Measurements from ENCODE around the gene LRMDA. TPM values are rescaled to one million over a fixed set of nuclear protein-coding genes. Genes with fewer than 3 reads are reported as not detected.

The LRMDA gene
- total and polyA plus RNA-seq, 10 of the 15 experiments (the other 5 are each of a cell fraction or from before 2014, with no cell fraction given): 0.07 to 0.54 (median 0.29) TPM; not detected in 4

- TF ChIP-seq ZBTB4 (CRISPR knock-in tag; IDR thresholded peaks at IDR 0.05): no peak
- no peak for TF ChIP-seq FOXK2 (IDR thresholded peaks at IDR 0.05)
- TF ChIP-seq SMAD5 (IDR thresholded peaks at IDR 0.05; ENCODE audit: low read depth): no peak
Measured at GRCh38 chr10:75448166-75448565, 16.7 kb downstream of the LRMDA start (continued).

- POLR2A ChIA-PET: interaction anchor here (0.7 to 1.2 kb wide), 3 partner anchors 21 to 83 kb away, joined by 4 read pairs; no protein-coding TSS in a partner anchor
- WGBS (ENCODE audit: insufficient coverage, insufficient replicate concordance, low lambda C conversion rate, missing lambda C conversion rate): 30% methylated on average over 7 of the region's 7 CpGs
Measured at GRCh38 chr10:75449382-75450074, 18.1 kb downstream of the LRMDA start.

More at GRCh38 chr10:75449382-75450074, 18.1 kb downstream of the LRMDA start:
- DNase-seq (ENCODE audit: low read depth, low spot score) (no peak), ATAC-seq (no peak), FAIRE-seq (no peak)
- Histone ChIP-seq H3K9ac (ENCODE audit: control insufficient read depth, insufficient read depth, low read length) (no peak overlapping the region), H2AFZ (ENCODE audit: control insufficient read depth, low read depth, low read length) (no peak overlapping the region), H3K79me2 (ENCODE audit: control insufficient read depth, insufficient read depth, low read length) (no peaks in the 10 kb centered on the region), H3K4me2 (ENCODE audit: control insufficient read depth, insufficient read depth) (no peak overlapping the region), H3K4me3 (no peak overlapping the region), H3K9me3 (replicated peaks; ENCODE audit: control insufficient read depth, insufficient read depth, low read length) (no peaks in the 10 kb centered on the region), H3K27me3 (replicated peaks in 1 of 2; ENCODE audit: control insufficient read depth in 2 of 2, insufficient read depth in 2 of 2, low read length in 1 of 2) (no peaks in the 10 kb centered on the region), H4K20me1 (ENCODE audit: control insufficient read depth, insufficient read depth) (no peaks in the 10 kb centered on the region), H3K27ac (ENCODE audit: control insufficient read depth, insufficient read depth) (no peak overlapping the region), H3K4me1 (ENCODE audit: control insufficient read depth, insufficient read depth, low read length) (no peaks in the 10 kb centered on the region), H3K36me3 (ENCODE audit: control insufficient read depth in 2 of 2, insufficient read depth in 2 of 2, low read length in 1 of 2) (no peaks in the 10 kb centered on the region)
- in situ Hi-C loops (cut with MboI): no loop called here
- TF ChIP-seq IKZF1 (conservative IDR thresholded peaks at IDR 0.05) (0 out of 2 replicates have a peak, but pooled peaks have one; percentile 6), BMI1 (IDR thresholded peaks at IDR 0.05; ENCODE audit: borderline replicate concordance) (no peak)
- ChIA-PET RAD21 (ENCODE audit: unreplicated experiment) (interaction anchor here (1.0 kb wide), 1 partner anchor 47 kb away, joined by 3 read pairs; no protein-coding TSS in a partner anchor), CTCF (interaction anchor here (1.1 to 2.1 kb wide), 2 partner anchors 13 to 56 kb away, joined by 3 to 4 read pairs; no protein-coding TSS in a partner anchor), SMC1A (ENCODE audit: uncharacterized antibody, unreplicated experiment) (interaction anchor here (1.2 to 2.4 kb wide), 3 partner anchors 7 to 38 kb away, joined by 4 to 6 read pairs (median 4); no protein-coding TSS in a partner anchor)
- intact Hi-C loops (cut with micrococcal nuclease; ENCODE audit: unreplicated experiment): no loop called here
- BruUV-seq (replicated peaks): no TSS peak

Data from GM12878 (cell line).